WTC11 (cell line): ENCODE measurements around the gene CD74. TPM values are rescaled to one million over a fixed set of nuclear protein-coding genes. Genes with fewer than 3 reads are reported as not detected.

Source experiments
- ATAC-seq: fragments of 200-7000 bp; cut with Tn5 transposase; 2 replicates; pipeline ENCODE4 v1.10.0; 2021; ENCODE audit warnings: mild to moderate bottlenecking, moderate library complexity
- CTCF ChIA-PET: fragments of 300-600 bp; sonication (Branson Sonifier 250); formaldehyde crosslinking; loops from one replicate; lab custom pipeline; 2021; ENCODE audit warnings: antibody characterized with exemption; lab: Charles Lee
- POLR2A ChIA-PET: fragments of 350-600 bp; sonication (Branson Sonifier 250); formaldehyde crosslinking; loops from one replicate; lab custom pipeline; 2021; ENCODE audit warnings: antibody characterized with exemption; lab: Charles Lee
- DNase-seq: peaks from one replicate; pipeline ENCODE4 v3.0.0; 2021; ENCODE audit warnings: low spot score
- H3K27ac Mint-ChIP-seq: 2 replicates; pipeline ENCODE4 v1.8.0; 2021; ENCODE audit warnings: mixed read lengths
- H3K27me3 Mint-ChIP-seq: 2 replicates; pipeline ENCODE4 v1.8.0; 2021; ENCODE audit warnings: low read depth, mild to moderate bottlenecking, moderate library complexity, mixed read lengths
- H3K36me3 Mint-ChIP-seq: 2 replicates; pipeline ENCODE4 v1.8.0; 2021; ENCODE audit warnings: mixed read lengths
- H3K4me1 Mint-ChIP-seq: 2 replicates; pipeline ENCODE4 v1.8.0; 2022; ENCODE audit warnings: mixed read lengths
- H3K4me3 Mint-ChIP-seq: 2 replicates; pipeline ENCODE4 v1.8.0; 2021; ENCODE audit warnings: mild to moderate bottlenecking, moderate library complexity, mixed read lengths
- H3K9me3 Mint-ChIP-seq: 2 replicates; pipeline ENCODE4 v1.8.0; 2021; ENCODE audit warnings: mixed read lengths
- ATF1 ChIP-seq: sonication (generic); formaldehyde crosslinking; IDR thresholded peaks from 2 replicates; pipeline ENCODE4 v1.8.1; 2023; ENCODE audit warnings: mild to moderate bottlenecking, moderate library complexity, missing genetic modification reagents
- CDX4 ChIP-seq: fragments of 250-450 bp; sonication (Bioruptor Pico); IDR thresholded peaks from 2 replicates; pipeline ENCODE4 v1.9.0; 2021; ENCODE audit warnings: moderate library complexity, mild to moderate bottlenecking, inconsistent platforms, borderline replicate concordance
- E2F5 ChIP-seq: sonication (generic); formaldehyde crosslinking; IDR thresholded peaks from 2 replicates; pipeline ENCODE4 v1.8.1; 2022; ENCODE audit warnings: mild to moderate bottlenecking, moderate library complexity, missing genetic modification reagents
- ESRRA ChIP-seq: sonication (generic); formaldehyde crosslinking; IDR thresholded peaks from 2 replicates; pipeline ENCODE4 v1.8.1; 2022; ENCODE audit warnings: mild to moderate bottlenecking, missing genetic modification reagents, borderline replicate concordance
- FOXP1 ChIP-seq: sonication (generic); formaldehyde crosslinking; IDR thresholded peaks from 2 replicates; pipeline ENCODE4 v1.8.0; 2022; ENCODE audit warnings: missing genetic modification reagents, mild to moderate bottlenecking, moderate library complexity, borderline replicate concordance
- FOXP4 ChIP-seq: sonication (generic); formaldehyde crosslinking; IDR thresholded peaks from 2 replicates; pipeline ENCODE4 v1.8.0; 2022; ENCODE audit warnings: mild to moderate bottlenecking, missing genetic modification reagents
- GTF2I ChIP-seq: fragments of 250-450 bp; sonication (Bioruptor Pico); conservative IDR thresholded peaks from 2 replicates; pipeline ENCODE4 v1.4.0; 2021; ENCODE audit warnings: mild to moderate bottlenecking
- NR1H2 ChIP-seq: sonication (generic); formaldehyde crosslinking; IDR thresholded peaks from 2 replicates; pipeline ENCODE4 v1.9.0; 2021; ENCODE audit warnings: mild to moderate bottlenecking, moderate library complexity, missing genetic modification reagents
- PRDM15 ChIP-seq: sonication (generic); formaldehyde crosslinking; IDR thresholded peaks from 2 replicates; pipeline ENCODE4 v1.8.0; 2022; ENCODE audit warnings: missing genetic modification reagents
- PREB ChIP-seq: sonication (generic); formaldehyde crosslinking; IDR thresholded peaks from 2 replicates; pipeline ENCODE4 v1.8.1; 2022; ENCODE audit warnings: mild to moderate bottlenecking, missing genetic modification reagents, moderate library complexity, borderline replicate concordance
- RORB ChIP-seq: fragments of 250-450 bp; sonication (Bioruptor Pico); IDR thresholded peaks from 2 replicates; pipeline ENCODE4 v1.9.0; 2021; ENCODE audit warnings: mild to moderate bottlenecking
- SMAD4 ChIP-seq: sonication (generic); formaldehyde crosslinking; IDR thresholded peaks from 2 replicates; pipeline ENCODE4 v1.8.0; 2022; ENCODE audit warnings: mild to moderate bottlenecking, missing genetic modification reagents
- TCF7 ChIP-seq: sonication (generic); formaldehyde crosslinking; IDR thresholded peaks from 2 replicates; pipeline ENCODE4 v1.8.0; 2022; ENCODE audit warnings: mild to moderate bottlenecking, low read depth, missing genetic modification reagents, moderate library complexity
- TP53 ChIP-seq: sonication (generic); formaldehyde crosslinking; IDR thresholded peaks from 2 replicates; pipeline ENCODE4 v1.8.1; 2023; ENCODE audit warnings: mild to moderate bottlenecking, missing genetic modification reagents
- USF2 ChIP-seq: sonication (generic); formaldehyde crosslinking; IDR thresholded peaks from 2 replicates; pipeline ENCODE4 v1.8.1; 2023; ENCODE audit warnings: mild to moderate bottlenecking, missing genetic modification reagents, moderate library complexity
- ZBTB21 ChIP-seq: sonication (generic); formaldehyde crosslinking; IDR thresholded peaks from 2 replicates; pipeline ENCODE4 v1.8.1; 2023; ENCODE audit warnings: mild to moderate bottlenecking, missing genetic modification reagents, borderline replicate concordance
- ZMAT4 ChIP-seq: fragments of 250-450 bp; sonication (Bioruptor Pico); IDR thresholded peaks from 2 replicates; pipeline ENCODE4 v1.9.0; 2021; ENCODE audit warnings: mild to moderate bottlenecking
- ZNF396 ChIP-seq: fragments of 250-450 bp; sonication (Bioruptor Pico); IDR thresholded peaks from 2 replicates; pipeline ENCODE4 v1.8.0; 2021; ENCODE audit warnings: mild to moderate bottlenecking, moderate library complexity, borderline replicate concordance
- ZSCAN18 ChIP-seq: fragments of 250-450 bp; sonication (Bioruptor Pico); IDR thresholded peaks from 2 replicates; pipeline ENCODE4 v2.1.2; 2022; ENCODE audit warnings: mild to moderate bottlenecking, moderate library complexity
- total RNA-seq: library from RNA; stranded (reverse); gene quantifications from 3 replicates; pipeline ENCODE4 v1.2.3, GENCODE V29; 2021

The CD74 gene
- total RNA-seq, 1 experiment from 2014 or later = 28.2 TPM

- TF ChIP-seq PREB (CRISPR knock-in tag) (no peak), PRDM15 (CRISPR knock-in tag) (no peak)
Measured at GRCh38 chr5:150406723-150407095, 6.0 kb downstream of the CD74 start (continued).

GRCh38 chr5:150406103-150406722 is 6.5 kb downstream of the CD74 start:
- no peaks in the 10 kb centered on the region for H3K27me3 Mint-ChIP-seq
- H3K36me3 Mint-ChIP-seq = peaks cover 4% of the 10 kb centered on the region
- ATAC-seq (no peak), DNase-seq (no peak)
- H3K9me3 Mint-ChIP-seq = no peaks in the 10 kb centered on the region
- ChIA-PET POLR2A (no interaction called here), CTCF (interaction anchor here (1.6 to 2.5 kb wide), 3 partner anchors 9 to 43 kb away, joined by 4 to 12 read pairs (median 6); partner anchors contain the start of gene RPS14)
- peaks cover 23% of the 10 kb centered on the region for H3K4me1 Mint-ChIP-seq
- TF ChIP-seq ZBTB21 (CRISPR knock-in tag) (no peak), TCF7 (no peak), ZSCAN18 (CRISPR knock-in tag) (no peak)
- no peak overlapping the region for H3K4me3 Mint-ChIP-seq
- 0 out of 2 replicates have a peak overlapping the region, but pooled peaks have one; percentile 27 for H3K27ac Mint-ChIP-seq

- DNase-seq (no peak), ATAC-seq (no peak)
- H3K4me1 Mint-ChIP-seq = peaks cover 13% of the 10 kb centered on the region
- no peaks in the 10 kb centered on the region for H3K27me3 Mint-ChIP-seq
- H3K36me3 Mint-ChIP-seq = peaks cover 8% of the 10 kb centered on the region
- ChIA-PET CTCF (interaction anchor here (1.7 to 1.8 kb wide), 2 partner anchors 31 to 45 kb away, joined by 5 to 6 read pairs; partner anchors contain the start of gene RPS14), POLR2A (interaction anchor here (0.5 to 0.8 kb wide), 2 partner anchors 29 to 47 kb away, joined by 3 read pairs; partner anchors contain the start of gene TCOF1)
- H3K9me3 Mint-ChIP-seq = no peaks in the 10 kb centered on the region
- no peak overlapping the region for H3K4me3 Mint-ChIP-seq
- no peak overlapping the region for H3K27ac Mint-ChIP-seq
- TF ChIP-seq ATF1 (CRISPR knock-in tag) (no peak), GTF2I (CRISPR knock-in tag) (no peak), SMAD4 (CRISPR knock-in tag) (no peak), USF2 (no peak), CDX4 (CRISPR knock-in tag) (no peak), FOXP4 (no peak), ESRRA (CRISPR knock-in tag) (no peak), TP53 (CRISPR knock-in tag) (no peak), NR1H2 (CRISPR knock-in tag) (no peak), FOXP1 (CRISPR knock-in tag) (no peak), ZNF396 (CRISPR knock-in tag) (no peak), RORB (no peak), E2F5 (CRISPR knock-in tag) (no peak), ZMAT4 (no peak)
Measured at GRCh38 chr5:150404941-150405816, 7.5 kb downstream of the CD74 start.
